Measurements from ENCODE around the gene CLECL1. TPM values are rescaled to one million over a fixed set of nuclear protein-coding genes. Genes with fewer than 3 reads are reported as not detected.

Gene CLECL1
- polyA plus RNA-seq, 1 donor from 2014 or later: not detected

GRCh38 chr12:9673404-9674225 is 59.3 kb downstream of the CLECL1 start:
- H3K9ac ChIP-seq (ENCODE audit: low read length): no peak overlapping the region
- no peaks in the 10 kb centered on the region for H3K9me3 ChIP-seq (ENCODE audit: low read length)
- no peaks in the 10 kb centered on the region for H3K79me2 ChIP-seq (replicated peaks; ENCODE audit: insufficient read depth, low read length)
- H3K4me3 ChIP-seq (ENCODE audit: low read length): no peak overlapping the region
- no peak overlapping the region for H3K27ac ChIP-seq (ENCODE audit: low read length)
- no peak for TF ChIP-seq SMC3 (conservative IDR thresholded peaks at IDR 0.05; ENCODE audit: poor library complexity)
- no peak for TF ChIP-seq EP300 (conservative IDR thresholded peaks at IDR 0.05; ENCODE audit: poor library complexity, severe bottlenecking)
- TF ChIP-seq TAF1 (IDR thresholded peaks at IDR 0.05; ENCODE audit: low read depth): no peak
- no peak for TF ChIP-seq EZH2 (IDR thresholded peaks at IDR 0.05; ENCODE audit: borderline replicate concordance, insufficient read depth, low read length, poor library complexity, severe bottlenecking)
- TF ChIP-seq RAD21 (conservative IDR thresholded peaks at IDR 0.05): no peak
- no peak for TF ChIP-seq CTCF (IDR thresholded peaks at IDR 0.05; ENCODE audit: poor library complexity, severe bottlenecking)
- TF ChIP-seq MXI1 (conservative IDR thresholded peaks at IDR 0.05; ENCODE audit: poor library complexity, severe bottlenecking): no peak
- TF ChIP-seq POLR2AphosphoS5 (IDR thresholded peaks at IDR 0.05): no peak
- TF ChIP-seq REST (IDR thresholded peaks at IDR 0.05; ENCODE audit: borderline replicate concordance): no peak
- no peaks in the 10 kb centered on the region for H3K36me3 ChIP-seq (ENCODE audit: insufficient read depth, low read length)
- H3K9me2 ChIP-seq (ENCODE audit: insufficient read depth, low read length): no peaks in the 10 kb centered on the region
- H3K27me3 ChIP-seq (ENCODE audit: insufficient read depth, low read depth, low read length): no peaks in the 10 kb centered on the region
- no peak overlapping the region for H2AFZ ChIP-seq (ENCODE audit: low read depth, low read length)
- no peaks in the 10 kb centered on the region for H4K20me1 ChIP-seq (ENCODE audit: insufficient read depth)
- no peak overlapping the region for H3K4me2 ChIP-seq (ENCODE audit: low read length)
- no peaks in the 10 kb centered on the region for H3F3A ChIP-seq (ENCODE audit: insufficient read depth, low read length, poor library complexity, severe bottlenecking)

Other genes with a start within 250 kb of the CLECL1 start
- gene KLRB1, start 125.2 kb downstream of the CLECL1 start, polyA plus RNA-seq: not detected in 2 replicates
- gene CLEC2D, start 63.4 kb downstream of the CLECL1 start, polyA plus RNA-seq: 2.6 and 3.7 TPM in 2 replicates
- gene CD69, start 27.8 kb upstream of the CLECL1 start, polyA plus RNA-seq: 0.70 and 0.72 TPM in 2 replicates
- not detected in 2 replicates for gene KLRF1, start 94.4 kb upstream of the CLECL1 start, polyA plus RNA-seq
- gene CLEC2B, start 136.3 kb upstream of the CLECL1 start, polyA plus RNA-seq: 0.17 TPM in 1 of 2 replicates, not detected in the other
- gene KLRF2, start 148.4 kb upstream of the CLECL1 start, polyA plus RNA-seq: not detected in 2 replicates
- not detected in 2 replicates for gene CLEC2A, start 199.3 kb upstream of the CLECL1 start, polyA plus RNA-seq
- not detected in 2 replicates for gene CLEC12A, start 238.3 kb upstream of the CLECL1 start, polyA plus RNA-seq